Measurements from ENCODE around the gene FXYD2. TPM values are rescaled to one million over a fixed set of nuclear protein-coding genes. Genes with fewer than 3 reads are reported as not detected.
A peak's percentile ranks its signal among the peaks of the same experiment; 100 is the strongest.
"Not testable (repeated sequence)": the region's sequence is repeated elsewhere in the genome, so short reads cannot be mapped to it uniquely, and the experiment has no call there.

The FXYD2 gene
- total RNA-seq, 1 donor from 2014 or later = 1.4 TPM

DNA sequence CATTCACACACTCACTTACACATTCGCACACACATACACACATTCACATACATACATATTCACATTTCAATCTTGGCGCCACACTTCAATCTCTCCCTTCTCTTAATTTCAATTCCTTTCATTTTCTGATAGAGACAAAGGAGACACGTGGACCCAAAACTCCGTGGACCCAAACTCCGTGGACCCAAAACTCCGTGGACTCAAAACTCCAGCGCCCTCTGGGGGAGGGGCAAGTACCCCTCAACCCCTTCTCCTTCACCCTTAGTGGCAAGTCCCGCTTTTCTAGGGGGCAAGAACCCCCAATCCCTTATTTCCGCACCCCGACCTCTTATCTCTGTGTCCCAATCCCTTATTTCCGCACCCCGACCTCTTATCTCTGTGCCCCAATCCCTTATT lies 14.5 kb downstream of the FXYD2 start:
- not testable (repeated sequence) for DNase-seq, ATAC-seq
- intact Hi-C loops (cut with micrococcal nuclease) = loop anchor here (10.0 kb wide), 1 partner anchor 245 kb away; no protein-coding TSS in a partner anchor

DNA sequence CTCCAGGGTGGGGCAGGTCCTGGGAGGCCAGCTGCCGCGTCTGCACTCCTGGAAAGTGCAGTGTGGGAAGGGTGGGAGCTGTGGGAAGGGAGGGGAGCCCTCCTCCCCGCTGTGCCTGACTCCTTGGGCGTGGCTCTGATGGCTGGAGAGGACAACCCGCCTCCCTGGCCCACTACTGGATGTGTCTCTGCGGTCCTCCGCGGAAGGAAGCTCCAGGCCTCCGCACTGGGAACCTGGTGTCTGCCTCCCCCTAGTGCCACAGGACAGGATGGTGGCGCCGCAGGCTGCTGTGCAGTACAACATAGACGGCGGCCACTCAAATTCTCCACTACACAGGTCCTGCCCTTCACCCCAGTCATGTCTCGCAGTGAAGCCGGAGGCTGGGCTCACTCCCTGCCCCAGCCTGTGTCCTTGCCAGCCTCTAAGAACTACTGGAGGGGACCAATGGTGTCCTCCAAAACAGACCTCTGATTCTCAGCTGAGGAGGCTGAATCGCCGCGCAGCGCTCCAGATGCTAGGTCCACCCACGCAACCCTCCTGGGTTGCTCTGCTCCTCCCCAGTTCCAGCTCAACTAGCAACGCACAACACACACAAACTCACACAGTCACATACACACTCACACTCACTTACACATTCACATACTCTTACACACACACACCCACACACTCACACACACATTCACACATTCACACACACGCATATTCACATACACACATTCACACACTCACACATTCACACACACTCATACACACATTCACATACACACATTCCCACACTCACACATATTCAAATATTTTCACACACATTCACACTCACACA lies 15.1 kb downstream of the FXYD2 start:
- intact Hi-C loops (cut with micrococcal nuclease) = loop anchor here (5.0 to 10.0 kb wide), 2 partner anchors 245 to 382 kb away; no protein-coding TSS in a partner anchor
- ATAC-seq (peak; percentile 94), DNase-seq (peak; percentile 87)

DNA sequence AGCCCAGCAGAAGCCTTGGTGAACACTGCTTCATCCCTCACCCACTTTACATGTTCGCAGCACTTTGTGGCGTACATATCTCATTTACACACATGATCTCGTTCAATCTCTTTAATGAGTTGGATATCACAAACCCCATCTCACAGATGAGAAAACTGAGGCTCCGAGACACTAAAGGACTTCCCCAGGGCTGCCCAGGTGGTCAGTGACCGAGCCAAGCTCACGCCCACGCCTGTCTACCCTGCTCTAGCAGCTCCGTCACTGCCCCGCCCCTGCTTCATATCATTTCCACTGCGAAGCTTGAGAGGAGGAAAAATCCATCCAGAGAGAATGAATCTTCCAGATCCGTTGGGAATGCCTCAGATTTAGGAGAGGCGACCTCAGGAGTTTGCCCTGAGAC lies 15.8 kb downstream of the FXYD2 start:
- ATAC-seq = peak; percentile 59
- peak; percentile 59 for DNase-seq
- intact Hi-C loops (cut with micrococcal nuclease) = loop anchor here (5.0 kb wide), 1 partner anchor 381 kb away; no protein-coding TSS in a partner anchor

DNA sequence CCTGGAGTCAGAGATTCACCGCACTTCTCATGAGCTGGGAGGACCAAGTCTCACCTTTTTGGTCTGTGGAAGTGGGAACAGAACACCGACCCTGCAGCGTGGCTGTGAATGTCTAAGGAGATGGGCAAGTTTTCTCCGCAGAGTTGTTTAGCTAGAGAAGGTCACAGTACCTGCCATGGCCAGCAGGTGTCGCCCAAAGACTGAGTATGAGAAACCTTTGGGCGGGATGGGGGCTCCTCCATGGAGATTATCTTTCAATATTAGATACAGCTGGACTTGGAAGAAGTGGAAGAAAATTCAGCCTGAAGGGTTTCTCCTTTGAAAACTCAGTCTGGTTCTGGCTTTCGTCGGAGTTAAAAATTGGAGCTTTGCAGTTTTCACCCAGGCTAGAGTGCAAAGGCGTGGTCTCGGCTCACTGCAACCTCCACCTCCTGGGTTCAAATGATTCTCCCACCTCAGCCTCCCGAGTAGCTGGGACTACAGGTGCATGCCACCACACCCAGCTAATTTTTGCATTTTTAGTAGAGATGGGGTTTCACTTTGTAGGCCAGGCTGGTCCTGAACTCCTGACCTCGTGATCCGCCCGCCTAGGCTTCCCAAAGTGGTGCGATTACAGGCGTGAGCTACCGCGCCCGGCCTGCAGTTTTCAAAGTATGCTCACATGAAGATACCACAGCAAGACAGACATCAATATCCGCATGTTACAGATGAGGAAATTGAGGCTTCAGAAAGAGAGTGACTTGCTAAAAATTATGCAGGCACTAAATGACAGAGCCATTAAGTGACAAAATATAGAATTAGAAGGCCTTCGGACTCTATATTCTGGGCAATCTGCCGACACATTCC lies 16.8 kb downstream of the FXYD2 start:
- intact Hi-C loops (cut with micrococcal nuclease) = loop anchor here (5.0 kb wide), 1 partner anchor 380 kb away; no protein-coding TSS in a partner anchor
- peak; percentile 90 for DNase-seq
- peak; percentile 57 for ATAC-seq

DNA sequence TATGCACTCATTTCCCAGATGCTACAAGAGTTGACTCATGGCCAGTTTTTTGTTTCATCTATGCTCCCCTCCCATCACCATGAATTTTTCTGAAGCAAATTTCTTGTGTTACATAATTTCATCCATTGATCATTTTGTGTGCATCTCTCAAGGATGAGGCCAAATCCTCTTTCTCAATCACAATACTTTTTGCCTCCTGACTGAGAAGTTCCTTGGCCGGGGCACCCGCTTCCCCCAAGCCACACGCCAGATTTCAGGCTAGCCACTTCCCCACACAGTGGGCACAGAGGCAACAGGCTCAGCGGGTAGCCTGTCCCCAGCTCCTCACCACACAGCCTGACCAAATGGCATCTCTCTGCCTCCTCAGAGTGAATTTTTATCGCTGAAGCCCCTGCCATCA lies 17.7 kb downstream of the FXYD2 start:
- intact Hi-C loops (cut with micrococcal nuclease) = loop anchor here (5.0 kb wide), 1 partner anchor 380 kb away; no protein-coding TSS in a partner anchor

DNA sequence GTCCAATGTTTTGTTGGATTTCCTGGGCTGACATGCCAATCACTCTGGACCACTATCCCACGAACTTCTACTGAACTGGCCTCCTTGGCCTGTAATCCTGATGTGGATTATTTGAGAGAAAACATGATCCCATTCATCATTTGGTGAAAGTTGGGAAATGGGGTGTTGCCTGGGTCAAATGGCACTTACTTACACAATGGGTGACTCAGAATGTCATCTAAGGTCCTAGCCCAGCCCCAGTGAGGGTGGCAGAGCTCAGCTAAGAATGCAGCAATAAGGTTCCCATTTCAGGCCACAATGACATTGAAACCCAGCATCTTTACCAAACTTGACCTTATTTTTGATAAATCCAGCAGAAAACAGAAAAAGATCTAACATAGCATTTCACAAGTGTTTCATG lies 19.5 kb downstream of the FXYD2 start:
- DNase-seq (no peak), ATAC-seq (no peak)
- intact Hi-C loops (cut with micrococcal nuclease) = loop anchor here (5.0 kb wide), 1 partner anchor 378 kb away; no protein-coding TSS in a partner anchor

More for the DNA sequence above, 17.7 kb downstream of the FXYD2 start:
- DNase-seq = no peak
- ATAC-seq = no peak

DNA sequence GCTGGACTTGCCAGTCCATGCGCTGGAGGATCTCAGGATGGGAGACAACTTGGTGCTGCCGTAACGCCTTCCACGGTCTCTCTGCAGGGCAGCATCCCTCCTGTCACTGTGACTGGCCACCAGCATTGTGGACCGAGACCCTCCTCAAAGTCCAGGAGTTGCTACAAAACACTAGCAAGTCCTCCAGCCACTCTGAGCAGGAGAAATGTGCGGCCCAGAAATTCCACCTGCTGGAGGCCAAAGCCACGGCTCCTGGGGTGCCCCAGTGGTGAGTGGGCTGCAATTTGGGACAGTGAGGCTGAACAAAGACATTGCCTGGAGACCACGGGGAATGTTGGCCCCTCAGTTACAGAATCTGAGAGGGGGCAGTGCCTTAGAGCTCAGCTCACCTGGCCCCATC lies 20.6 kb downstream of the FXYD2 start:
- no peak for ATAC-seq
- intact Hi-C loops (cut with micrococcal nuclease) = no loop called here

DNA sequence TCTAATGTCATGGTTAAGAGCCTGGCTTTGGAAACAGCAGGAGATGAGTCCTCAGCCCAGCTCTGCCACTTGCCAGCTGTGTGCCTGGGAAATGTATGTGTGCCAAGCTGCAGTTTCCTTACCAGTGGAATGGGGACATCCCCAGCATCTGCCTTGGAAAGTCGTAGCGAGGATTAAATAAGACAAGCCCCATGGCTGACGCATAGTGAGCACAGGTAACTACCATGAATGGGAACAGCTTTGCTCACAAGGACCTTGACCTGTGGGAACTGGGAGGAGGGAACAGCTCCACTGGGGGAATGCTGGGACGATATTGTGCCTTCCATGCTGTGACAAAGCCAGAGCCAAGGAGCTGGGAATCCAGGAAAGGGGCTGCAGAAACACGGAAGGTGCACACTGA lies 24.9 kb downstream of the FXYD2 start:
- ATAC-seq (no peak), DNase-seq (no peak)
- intact Hi-C loops (cut with micrococcal nuclease) = no loop called here

More for the DNA sequence above, 20.6 kb downstream of the FXYD2 start:
- DNase-seq = no peak

DNA sequence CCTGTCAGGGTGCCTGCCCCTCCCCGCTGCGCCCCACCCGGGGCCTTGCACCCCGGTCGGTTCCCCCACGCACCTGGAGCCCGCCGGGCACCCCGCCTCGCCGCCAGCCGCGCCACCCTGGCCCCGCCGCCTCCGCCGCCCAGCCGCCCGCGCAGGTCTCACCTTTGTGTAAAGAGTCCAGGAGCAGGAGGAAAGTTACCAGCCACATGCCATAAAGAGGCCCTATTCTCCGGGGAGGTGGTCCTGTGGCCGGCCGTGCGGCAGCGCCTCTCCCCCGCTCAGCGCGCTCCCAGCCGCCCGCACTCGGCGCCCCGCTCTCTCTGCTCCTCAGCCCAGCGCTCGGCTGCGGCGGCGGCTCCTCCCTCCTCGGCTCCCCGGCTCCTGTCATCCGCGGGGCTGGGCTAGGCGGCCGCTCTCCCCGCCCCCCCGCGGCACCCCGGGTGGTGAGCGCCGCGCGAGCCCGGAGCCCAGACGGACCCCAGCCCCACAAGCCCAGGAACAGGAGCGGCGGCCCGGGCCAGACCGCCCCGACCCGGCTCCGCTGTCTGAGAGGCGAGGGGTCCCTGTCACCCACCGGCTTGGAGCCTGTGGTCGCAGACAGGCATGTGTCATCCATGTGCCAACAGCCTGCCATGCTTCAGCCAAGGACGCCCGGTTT lies 27.5 kb downstream of the FXYD2 start, which contains the start of gene DSCAML1:
DSCAML1 (minus strand) TSS at position 345 of the 658 bp plus-strand sequence; CDS start at position 208, 137 bp downstream.
- peak; percentile 86 for ATAC-seq
- DNase-seq = peak; percentile 72
- intact Hi-C loops (cut with micrococcal nuclease) = no loop called here

DNA sequence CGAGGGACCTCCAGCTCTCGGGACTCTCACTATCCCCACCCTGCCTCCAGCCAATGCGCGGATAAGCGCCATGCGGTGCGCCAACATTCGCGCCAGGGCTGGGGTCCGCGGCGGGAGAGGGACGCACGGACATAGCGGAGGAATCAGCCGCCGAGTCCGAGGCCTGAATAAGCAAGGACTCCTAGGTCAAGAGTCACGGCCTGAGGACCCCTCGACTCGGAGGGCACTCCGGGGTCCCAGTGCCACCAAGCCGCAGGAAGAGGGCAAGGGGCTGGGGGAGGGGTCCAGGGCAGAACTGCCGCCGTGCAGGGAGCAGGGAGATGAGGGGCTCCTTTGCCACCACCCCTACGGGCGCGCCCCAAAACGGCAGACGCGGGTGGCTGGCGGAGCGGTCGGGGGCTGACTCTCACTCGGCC lies 28.1 kb downstream of the FXYD2 start:
- no peak for DNase-seq
- ATAC-seq = no peak
- intact Hi-C loops (cut with micrococcal nuclease) = no loop called here

DNA sequence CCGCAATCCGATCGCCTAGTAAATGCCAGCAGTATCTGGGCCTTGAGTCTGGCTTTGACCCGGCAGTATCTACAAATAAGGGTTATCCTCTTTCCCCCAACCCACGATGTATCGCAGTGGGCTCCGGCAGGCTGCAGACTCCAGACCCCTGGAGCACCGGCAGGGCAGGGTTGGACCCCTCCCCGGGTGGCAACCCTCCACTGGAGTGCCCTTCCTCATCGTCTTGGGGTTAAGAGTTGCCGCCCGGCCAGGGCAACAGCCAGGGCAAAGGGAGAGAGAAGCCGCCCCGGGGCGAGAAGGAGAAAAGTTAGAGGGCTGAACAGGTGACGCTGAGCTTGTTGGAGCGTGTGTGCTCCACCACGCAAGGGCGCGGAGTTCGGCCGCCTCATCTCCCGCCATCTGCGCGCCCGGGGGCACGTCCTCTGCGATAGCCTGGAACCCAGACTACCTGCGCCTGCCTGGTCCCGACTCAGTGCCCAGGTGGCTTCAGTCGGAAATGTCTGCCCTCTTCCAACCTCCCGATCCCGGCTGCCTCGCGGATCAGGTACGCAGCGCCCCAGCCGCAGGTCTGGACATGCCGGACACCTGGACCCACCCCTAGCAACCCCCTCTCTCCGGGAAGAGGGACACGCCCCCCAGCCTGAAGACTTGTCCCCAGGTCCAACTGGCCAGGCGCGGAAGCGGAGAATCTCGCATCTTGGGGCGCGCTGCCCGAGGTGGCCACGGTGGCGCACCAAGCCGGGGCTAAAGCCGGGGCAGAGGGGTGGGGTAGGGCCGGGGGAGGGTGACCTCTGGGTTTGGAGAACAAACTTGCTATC lies 28.7 kb downstream of the FXYD2 start:
- no peak for DNase-seq
- ATAC-seq = no peak

DNA sequence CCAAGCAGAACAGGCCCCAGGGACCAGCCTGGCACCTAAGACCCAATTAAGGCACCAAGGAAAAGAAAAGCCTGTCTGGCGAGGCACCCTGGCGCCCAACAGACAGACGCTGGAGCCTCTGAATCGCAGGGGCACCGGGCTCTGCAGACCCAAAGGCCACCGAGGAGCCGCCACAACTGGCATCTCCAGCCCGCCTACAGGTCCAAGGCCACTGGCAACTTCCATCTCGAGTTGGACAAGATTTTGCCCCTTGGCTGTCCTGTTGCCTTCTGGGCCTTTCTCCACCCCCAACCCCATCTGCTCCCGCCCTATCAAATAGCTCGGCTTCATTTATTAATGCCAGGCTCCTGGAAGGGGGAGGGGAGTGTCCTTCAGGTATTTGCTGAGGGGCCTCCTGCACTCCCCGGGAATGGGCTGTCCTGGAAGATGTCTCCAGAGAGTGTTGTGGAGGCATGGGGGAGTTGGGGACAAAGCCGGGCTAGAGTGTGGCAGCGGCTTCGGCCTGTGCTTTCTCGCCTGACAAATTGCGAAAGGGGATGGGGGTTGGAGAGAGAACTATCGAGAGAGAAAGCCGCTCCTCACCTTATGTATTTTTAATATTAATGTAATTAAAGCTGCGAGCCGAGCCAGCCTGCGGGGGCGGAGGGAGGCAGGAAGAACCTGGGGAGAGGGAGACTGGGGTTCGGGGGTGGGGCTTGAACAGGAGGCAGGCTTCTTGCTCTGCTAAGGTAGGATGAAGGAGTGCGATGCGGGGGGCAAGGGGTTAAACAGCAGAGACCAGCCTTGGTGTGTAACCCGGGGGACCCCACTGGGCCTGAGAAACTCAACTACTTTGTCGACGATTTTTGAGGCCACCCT lies 29.5 kb downstream of the FXYD2 start:
- intact Hi-C loops (cut with micrococcal nuclease) = no loop called here
- DNase-seq (no peak), ATAC-seq (no peak)

More for the DNA sequence above, 28.7 kb downstream of the FXYD2 start:
- intact Hi-C loops (cut with micrococcal nuclease) = no loop called here

DNA sequence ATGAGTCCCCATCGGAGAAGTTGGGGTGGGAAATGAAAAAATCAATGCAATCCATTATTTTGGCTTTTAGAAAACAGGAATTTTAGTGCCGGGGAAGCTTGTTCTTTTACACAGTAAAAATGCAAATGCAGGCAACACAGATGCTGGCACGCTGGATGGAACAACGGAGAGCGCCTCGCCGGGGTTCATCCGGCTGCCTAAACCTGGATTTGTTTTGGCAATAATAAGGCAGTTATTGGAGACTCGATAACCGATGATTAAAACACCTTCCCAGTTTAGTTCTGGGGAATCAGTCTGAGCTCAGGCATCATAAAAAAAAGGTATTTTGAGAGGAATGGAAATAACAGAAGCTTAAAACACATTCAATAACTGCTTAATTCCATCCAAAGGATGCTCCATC lies 30.4 kb downstream of the FXYD2 start:
- intact Hi-C loops (cut with micrococcal nuclease) = no loop called here
- DNase-seq (no peak), ATAC-seq (no peak)

DNA sequence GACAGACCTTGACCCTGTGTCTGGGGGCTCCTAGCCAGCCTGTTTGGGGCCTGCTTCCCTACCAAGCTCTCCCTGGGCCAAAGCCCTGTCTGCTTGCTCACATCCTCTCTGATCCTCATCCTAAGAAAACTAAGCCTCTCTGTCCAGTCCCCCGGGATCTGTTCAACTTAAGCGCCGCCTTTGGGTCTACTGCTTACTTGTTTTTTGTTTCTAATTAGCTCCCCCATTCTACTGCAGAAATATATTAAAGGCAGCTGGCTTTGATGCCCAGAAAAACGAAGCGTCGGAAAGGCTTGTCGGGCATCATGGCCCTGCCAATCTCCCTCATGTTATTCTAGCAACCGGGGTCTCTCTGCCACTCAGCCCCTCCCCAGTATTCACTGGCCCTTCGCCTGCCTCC lies 31.0 kb downstream of the FXYD2 start:
- DNase-seq (no peak), ATAC-seq (no peak)
- intact Hi-C loops (cut with micrococcal nuclease) = no loop called here

DNA sequence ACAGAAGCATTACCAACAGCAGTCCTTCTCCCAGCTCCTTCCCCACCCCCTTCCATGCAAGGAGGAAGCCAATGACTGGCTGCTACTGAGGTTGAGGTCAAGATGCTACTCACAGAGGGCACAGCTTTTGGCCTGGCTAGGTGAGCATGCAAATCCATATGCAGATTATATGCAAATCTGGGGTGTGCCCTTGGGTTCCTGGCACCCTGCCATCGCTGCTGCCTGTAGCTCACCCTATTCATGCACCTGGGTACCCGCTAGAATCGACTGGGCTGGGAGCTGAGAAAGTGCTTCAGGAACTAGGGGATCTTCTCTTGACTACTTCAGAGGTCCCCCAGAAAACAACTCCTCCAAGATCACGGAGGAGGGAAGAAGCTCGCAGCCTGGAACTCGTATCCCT lies 31.6 kb downstream of the FXYD2 start:
- no peak for ATAC-seq
- intact Hi-C loops (cut with micrococcal nuclease) = no loop called here
- DNase-seq = no peak

DNA sequence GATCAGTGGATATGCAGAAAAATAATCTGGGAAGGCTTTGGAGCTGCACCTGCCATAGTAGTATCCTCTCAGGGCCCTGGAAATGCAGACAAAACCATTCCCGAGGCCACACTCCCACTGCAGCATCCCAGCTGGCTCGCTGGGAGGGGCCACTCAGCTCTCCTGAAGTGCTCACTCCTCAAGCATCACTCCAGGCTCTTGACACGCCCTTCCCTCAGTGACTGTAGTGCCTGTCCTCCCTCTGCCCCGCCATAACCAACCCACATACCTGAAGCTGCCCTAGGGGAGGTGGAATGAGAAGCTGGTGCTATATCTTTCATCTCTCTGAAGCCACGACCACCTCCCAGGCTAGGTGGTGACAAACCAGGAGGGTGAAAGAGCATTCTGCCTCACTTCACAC lies 32.3 kb downstream of the FXYD2 start:
- no peak for ATAC-seq
- no peak for DNase-seq
- intact Hi-C loops (cut with micrococcal nuclease) = no loop called here

DNA sequence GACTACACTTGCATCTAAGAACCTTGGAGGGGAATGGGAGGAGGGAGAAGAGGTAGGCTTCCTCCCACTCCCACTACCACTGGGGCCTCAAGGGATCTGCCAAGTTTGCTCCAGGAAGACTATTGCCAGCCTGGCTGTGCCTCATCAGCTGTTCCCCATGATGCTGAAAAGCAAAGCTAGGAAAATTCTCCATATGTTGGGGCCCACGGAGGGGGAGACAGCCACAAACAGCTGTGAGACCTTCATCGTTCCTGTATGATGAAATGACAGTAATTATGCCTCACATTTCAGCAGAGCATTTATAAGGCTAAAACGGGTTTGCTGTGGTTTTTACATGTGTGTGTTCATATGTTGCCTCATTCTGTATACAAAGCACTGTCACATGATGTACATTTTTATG lies 34.3 kb downstream of the FXYD2 start:
- intact Hi-C loops (cut with micrococcal nuclease) = no loop called here
- DNase-seq (no peak), ATAC-seq (no peak)

DNA sequence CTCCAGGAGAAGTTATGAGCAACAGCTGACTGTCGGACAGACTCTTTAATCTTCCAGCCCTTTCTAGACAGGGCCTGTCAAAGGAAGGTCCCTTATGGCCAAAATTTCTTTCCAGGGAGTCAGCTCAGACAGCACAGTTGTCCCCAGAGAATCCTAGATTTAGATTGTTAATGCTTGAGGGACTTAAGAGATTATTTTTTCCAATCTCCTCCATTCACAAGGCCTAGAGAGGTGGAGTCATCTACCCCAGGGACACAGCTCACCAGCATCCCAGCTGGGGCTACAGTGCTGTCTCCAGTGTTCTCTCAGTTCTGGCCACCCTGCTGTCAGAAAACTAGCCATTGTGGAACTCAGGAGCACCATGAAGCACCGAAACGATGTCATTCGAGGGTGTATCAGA lies 35.3 kb downstream of the FXYD2 start:
- ATAC-seq = no peak
- DNase-seq = no peak
- intact Hi-C loops (cut with micrococcal nuclease) = no loop called here

Data from left ventricle myocardium superior (tissue), 1 donor.